Measurements from ENCODE around the gene PKD2L2. TPM values are rescaled to one million over a fixed set of nuclear protein-coding genes. Genes with fewer than 3 reads are reported as not detected.

PKD2L2 gene
- total and polyA plus RNA-seq, 9 of the 15 experiments (the other 6 are each of a cell fraction or from before 2014, with no cell fraction given) = 0.08 to 0.25 (median 0.11) TPM; not detected in 5

DNA sequence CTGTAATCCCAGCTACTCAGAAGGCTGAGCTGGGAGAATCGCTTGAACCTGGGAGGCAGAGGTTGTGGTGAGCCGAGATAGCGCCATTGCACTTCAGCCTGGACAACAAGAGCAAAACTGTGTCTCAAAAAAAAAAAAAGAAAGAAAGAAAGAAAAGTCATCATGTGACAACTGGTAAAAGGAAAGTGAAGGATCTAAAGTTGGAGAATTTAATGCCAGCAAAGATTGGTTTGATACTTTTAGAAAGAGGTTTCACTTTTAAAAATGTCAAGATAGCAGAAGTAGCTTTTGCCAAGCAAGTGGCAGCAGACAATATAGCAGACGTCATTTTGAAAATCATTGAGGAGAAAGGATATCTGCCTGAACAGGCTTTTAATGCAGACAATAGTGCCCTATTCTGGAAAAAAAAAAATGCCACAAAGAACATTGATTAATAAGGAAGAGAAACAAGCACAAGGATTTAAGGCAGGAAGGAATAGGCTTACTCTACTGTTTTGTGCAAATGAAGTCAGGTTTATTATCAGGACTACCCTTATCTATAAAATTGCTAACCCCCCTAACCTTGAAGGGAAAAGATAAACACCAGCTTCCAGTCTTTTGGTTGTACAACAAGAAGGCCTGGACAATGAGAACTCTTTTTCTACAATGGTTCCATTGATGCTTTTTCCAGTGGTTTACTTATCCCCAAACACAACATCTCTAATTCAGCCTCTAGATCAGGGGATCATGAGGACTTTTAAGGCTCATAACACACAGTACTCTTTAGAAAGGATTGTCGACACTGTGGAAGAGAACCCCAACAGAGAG lies 12.0 kb downstream of the PKD2L2 start (continued):
- TF ChIP-seq, protein P1, sequence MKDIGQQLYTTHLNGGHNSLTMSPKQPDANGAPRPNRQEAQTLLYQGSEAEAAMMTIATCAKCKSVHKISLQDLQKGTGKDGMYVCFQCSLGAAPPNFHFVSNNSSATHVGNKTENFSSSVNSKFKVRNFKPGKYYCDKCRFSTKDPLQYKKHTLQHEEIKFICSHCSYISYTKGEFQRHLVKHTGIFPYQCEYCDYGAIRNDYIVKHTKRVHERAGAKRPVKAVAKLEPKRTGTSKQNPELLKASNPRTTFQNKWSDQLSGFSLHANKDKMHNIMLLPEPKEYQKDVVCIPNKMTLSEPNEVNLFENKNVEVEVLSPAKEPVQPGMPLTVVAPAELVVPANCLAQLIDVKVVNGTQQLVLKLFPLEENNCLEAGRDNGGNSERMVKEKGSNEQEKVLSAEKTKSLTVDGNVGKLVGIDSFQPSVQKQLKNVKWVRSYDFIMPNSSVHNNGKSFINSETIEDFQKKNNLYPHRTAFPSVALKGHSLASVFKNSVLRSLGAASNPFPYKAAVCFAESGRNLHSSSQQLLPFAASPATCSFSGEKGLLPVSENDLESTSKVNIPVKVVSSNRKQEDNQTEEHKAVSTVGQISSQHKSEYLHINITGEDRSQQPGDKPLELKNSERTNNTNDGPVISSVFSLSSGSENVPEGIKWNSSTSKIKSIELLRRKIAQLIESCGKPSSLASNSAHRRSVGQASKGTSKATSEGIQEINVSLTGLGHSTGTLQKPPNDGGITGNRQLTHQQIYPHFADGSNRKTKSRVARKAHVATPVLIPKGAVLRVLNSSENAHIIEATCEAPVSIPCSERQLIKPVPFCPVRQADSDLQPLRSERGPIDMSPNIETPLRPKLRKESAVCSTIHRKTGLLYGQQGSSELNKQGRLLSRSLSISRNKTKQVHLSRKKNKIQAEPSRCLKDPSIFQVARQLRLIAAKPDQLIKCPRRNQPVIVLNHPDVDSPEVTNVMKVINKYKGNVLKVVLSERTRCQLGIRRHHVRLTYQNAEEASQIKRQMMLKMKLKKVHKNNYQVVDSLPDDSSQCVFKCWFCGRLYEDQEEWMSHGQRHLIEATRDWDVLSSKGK (CRISPR knock-in tag; IDR thresholded peaks at IDR 0.05) = no peak
- TF ChIP-seq, protein P2, sequence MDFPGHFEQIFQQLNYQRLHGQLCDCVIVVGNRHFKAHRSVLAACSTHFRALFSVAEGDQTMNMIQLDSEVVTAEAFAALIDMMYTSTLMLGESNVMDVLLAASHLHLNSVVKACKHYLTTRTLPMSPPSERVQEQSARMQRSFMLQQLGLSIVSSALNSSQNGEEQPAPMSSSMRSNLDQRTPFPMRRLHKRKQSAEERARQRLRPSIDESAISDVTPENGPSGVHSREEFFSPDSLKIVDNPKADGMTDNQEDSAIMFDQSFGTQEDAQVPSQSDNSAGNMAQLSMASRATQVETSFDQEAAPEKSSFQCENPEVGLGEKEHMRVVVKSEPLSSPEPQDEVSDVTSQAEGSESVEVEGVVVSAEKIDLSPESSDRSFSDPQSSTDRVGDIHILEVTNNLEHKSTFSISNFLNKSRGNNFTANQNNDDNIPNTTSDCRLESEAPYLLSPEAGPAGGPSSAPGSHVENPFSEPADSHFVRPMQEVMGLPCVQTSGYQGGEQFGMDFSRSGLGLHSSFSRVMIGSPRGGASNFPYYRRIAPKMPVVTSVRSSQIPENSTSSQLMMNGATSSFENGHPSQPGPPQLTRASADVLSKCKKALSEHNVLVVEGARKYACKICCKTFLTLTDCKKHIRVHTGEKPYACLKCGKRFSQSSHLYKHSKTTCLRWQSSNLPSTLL (IDR thresholded peaks at IDR 0.05) = no peak
- no peak for TF ChIP-seq MAFK (IDR thresholded peaks at IDR 0.05; ENCODE audit: low read length)
- no peak for TF ChIP-seq POLR2A (conservative IDR thresholded peaks at IDR 0.05)
- TF ChIP-seq, protein P3, sequence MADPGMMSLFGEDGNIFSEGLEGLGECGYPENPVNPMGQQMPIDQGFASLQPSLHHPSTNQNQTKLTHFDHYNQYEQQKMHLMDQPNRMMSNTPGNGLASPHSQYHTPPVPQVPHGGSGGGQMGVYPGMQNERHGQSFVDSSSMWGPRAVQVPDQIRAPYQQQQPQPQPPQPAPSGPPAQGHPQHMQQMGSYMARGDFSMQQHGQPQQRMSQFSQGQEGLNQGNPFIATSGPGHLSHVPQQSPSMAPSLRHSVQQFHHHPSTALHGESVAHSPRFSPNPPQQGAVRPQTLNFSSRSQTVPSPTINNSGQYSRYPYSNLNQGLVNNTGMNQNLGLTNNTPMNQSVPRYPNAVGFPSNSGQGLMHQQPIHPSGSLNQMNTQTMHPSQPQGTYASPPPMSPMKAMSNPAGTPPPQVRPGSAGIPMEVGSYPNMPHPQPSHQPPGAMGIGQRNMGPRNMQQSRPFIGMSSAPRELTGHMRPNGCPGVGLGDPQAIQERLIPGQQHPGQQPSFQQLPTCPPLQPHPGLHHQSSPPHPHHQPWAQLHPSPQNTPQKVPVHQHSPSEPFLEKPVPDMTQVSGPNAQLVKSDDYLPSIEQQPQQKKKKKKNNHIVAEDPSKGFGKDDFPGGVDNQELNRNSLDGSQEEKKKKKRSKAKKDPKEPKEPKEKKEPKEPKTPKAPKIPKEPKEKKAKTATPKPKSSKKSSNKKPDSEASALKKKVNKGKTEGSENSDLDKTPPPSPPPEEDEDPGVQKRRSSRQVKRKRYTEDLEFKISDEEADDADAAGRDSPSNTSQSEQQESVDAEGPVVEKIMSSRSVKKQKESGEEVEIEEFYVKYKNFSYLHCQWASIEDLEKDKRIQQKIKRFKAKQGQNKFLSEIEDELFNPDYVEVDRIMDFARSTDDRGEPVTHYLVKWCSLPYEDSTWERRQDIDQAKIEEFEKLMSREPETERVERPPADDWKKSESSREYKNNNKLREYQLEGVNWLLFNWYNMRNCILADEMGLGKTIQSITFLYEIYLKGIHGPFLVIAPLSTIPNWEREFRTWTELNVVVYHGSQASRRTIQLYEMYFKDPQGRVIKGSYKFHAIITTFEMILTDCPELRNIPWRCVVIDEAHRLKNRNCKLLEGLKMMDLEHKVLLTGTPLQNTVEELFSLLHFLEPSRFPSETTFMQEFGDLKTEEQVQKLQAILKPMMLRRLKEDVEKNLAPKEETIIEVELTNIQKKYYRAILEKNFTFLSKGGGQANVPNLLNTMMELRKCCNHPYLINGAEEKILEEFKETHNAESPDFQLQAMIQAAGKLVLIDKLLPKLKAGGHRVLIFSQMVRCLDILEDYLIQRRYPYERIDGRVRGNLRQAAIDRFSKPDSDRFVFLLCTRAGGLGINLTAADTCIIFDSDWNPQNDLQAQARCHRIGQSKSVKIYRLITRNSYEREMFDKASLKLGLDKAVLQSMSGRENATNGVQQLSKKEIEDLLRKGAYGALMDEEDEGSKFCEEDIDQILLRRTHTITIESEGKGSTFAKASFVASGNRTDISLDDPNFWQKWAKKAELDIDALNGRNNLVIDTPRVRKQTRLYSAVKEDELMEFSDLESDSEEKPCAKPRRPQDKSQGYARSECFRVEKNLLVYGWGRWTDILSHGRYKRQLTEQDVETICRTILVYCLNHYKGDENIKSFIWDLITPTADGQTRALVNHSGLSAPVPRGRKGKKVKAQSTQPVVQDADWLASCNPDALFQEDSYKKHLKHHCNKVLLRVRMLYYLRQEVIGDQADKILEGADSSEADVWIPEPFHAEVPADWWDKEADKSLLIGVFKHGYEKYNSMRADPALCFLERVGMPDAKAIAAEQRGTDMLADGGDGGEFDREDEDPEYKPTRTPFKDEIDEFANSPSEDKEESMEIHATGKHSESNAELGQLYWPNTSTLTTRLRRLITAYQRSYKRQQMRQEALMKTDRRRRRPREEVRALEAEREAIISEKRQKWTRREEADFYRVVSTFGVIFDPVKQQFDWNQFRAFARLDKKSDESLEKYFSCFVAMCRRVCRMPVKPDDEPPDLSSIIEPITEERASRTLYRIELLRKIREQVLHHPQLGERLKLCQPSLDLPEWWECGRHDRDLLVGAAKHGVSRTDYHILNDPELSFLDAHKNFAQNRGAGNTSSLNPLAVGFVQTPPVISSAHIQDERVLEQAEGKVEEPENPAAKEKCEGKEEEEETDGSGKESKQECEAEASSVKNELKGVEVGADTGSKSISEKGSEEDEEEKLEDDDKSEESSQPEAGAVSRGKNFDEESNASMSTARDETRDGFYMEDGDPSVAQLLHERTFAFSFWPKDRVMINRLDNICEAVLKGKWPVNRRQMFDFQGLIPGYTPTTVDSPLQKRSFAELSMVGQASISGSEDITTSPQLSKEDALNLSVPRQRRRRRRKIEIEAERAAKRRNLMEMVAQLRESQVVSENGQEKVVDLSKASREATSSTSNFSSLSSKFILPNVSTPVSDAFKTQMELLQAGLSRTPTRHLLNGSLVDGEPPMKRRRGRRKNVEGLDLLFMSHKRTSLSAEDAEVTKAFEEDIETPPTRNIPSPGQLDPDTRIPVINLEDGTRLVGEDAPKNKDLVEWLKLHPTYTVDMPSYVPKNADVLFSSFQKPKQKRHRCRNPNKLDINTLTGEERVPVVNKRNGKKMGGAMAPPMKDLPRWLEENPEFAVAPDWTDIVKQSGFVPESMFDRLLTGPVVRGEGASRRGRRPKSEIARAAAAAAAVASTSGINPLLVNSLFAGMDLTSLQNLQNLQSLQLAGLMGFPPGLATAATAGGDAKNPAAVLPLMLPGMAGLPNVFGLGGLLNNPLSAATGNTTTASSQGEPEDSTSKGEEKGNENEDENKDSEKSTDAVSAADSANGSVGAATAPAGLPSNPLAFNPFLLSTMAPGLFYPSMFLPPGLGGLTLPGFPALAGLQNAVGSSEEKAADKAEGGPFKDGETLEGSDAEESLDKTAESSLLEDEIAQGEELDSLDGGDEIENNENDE (IDR thresholded peaks at IDR 0.05; ENCODE audit: low read depth, low read length) = no peak
- TF ChIP-seq, protein P4, sequence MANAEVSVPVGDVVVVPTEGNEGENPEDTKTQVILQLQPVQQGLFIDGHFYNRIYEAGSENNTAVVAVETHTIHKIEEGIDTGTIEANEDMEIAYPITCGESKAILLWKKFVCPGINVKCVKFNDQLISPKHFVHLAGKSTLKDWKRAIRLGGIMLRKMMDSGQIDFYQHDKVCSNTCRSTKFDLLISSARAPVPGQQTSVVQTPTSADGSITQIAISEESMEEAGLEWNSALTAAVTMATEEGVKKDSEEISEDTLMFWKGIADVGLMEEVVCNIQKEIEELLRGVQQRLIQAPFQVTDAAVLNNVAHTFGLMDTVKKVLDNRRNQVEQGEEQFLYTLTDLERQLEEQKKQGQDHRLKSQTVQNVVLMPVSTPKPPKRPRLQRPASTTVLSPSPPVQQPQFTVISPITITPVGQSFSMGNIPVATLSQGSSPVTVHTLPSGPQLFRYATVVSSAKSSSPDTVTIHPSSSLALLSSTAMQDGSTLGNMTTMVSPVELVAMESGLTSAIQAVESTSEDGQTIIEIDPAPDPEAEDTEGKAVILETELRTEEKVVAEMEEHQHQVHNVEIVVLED (CRISPR knock-in tag; IDR thresholded peaks at IDR 0.05) = no peak
- no peak for TF ChIP-seq ZNF444 (CRISPR knock-in tag; IDR thresholded peaks at IDR 0.05)
- TF ChIP-seq CCNT2 (IDR thresholded peaks at IDR 0.05; ENCODE audit: borderline replicate concordance, extremely low read depth, insufficient read length, low read depth, low read length) = no peak
